NCI-H2171 (cell line): ENCODE results near the gene CD9.

Source experiments
- DNase-seq: peaks from one replicate; lab custom pipeline; 2025; lab: John Stamatoyannopoulos, UW

CD9 gene

GRCh38 chr12:6241495-6241894 is 41.3 kb downstream of the CD9 start:
- no peak for DNase-seq

GRCh38 chr12:6249580-6249979 is 49.4 kb downstream of the CD9 start:
- no peak for DNase-seq

GRCh38 chr12:6250343-6250742 is 50.1 kb downstream of the CD9 start:
- no peak for DNase-seq

- no peak for DNase-seq
Observed at GRCh38 chr12:6253278-6253677, 53.1 kb downstream of the CD9 start.

GRCh38 chr12:6254491-6254890 is 54.3 kb downstream of the CD9 start:
- no peak for DNase-seq

- DNase-seq, result no peak
Observed at GRCh38 chr12:6257007-6257406, 56.8 kb downstream of the CD9 start.

- DNase-seq, result no peak
Observed at GRCh38 chr12:6262211-6262610, 62.0 kb downstream of the CD9 start.

GRCh38 chr12:6262623-6263022 is 62.4 kb downstream of the CD9 start:
- no peak for DNase-seq

GRCh38 chr12:6263931-6264330 is 63.7 kb downstream of the CD9 start:
- no peak for DNase-seq

- no peak for DNase-seq
Observed at GRCh38 chr12:6264402-6265037, 64.3 kb downstream of the CD9 start.

GRCh38 chr12:6265038-6265405 is 64.8 kb downstream of the CD9 start:
- no peak for DNase-seq

GRCh38 chr12:6266541-6266966 is 66.4 kb downstream of the CD9 start:
- DNase-seq, result peak; percentile 48

- DNase-seq, result peak; percentile 49
Observed at GRCh38 chr12:6266971-6267721, 66.9 kb downstream of the CD9 start.

- DNase-seq, result no peak
Observed at GRCh38 chr12:6268484-6269157, 68.4 kb downstream of the CD9 start.

- DNase-seq, result no peak
Observed at GRCh38 chr12:6269986-6270385, 69.8 kb downstream of the CD9 start.

- DNase-seq, result no peak
Observed at GRCh38 chr12:6271281-6271680, 71.1 kb downstream of the CD9 start.

GRCh38 chr12:6272300-6273204 is 72.4 kb downstream of the CD9 start:
- DNase-seq, result peak; percentile 27

- DNase-seq, result no peak
Observed at GRCh38 chr12:6273205-6273540, 73.0 kb downstream of the CD9 start.

- no peak for DNase-seq
Observed at GRCh38 chr12:6273541-6274230, 73.5 kb downstream of the CD9 start.

GRCh38 chr12:6274231-6275221 is 74.3 kb downstream of the CD9 start:
- no peak for DNase-seq
